OCI-LY7 (cell line): ENCODE results near the gene NEMF. TPM values are rescaled to one million over a fixed set of nuclear protein-coding genes. Genes with fewer than 3 reads are reported as not detected.

Experiments
- BruUV-seq: library from RNA; stranded (reverse); fragments of 400-500 nt; replicated peaks from 2 replicates; lab custom pipeline; 2021; lab: Mats Ljungman, UMichigan
- CTCF ChIA-PET: fragments of 300-600 bp; sonication (Branson Sonifier 250); formaldehyde crosslinking; loops from one replicate; lab custom pipeline; 2022; ENCODE audit warnings: antibody characterized with exemption; ENCODE audit not compliant: unreplicated experiment; lab: Charles Lee
- POLR2A ChIA-PET: fragments of 300-600 bp; sonication (Branson Sonifier 250); formaldehyde crosslinking; loops from one replicate; lab custom pipeline; 2022; ENCODE audit warnings: antibody characterized with exemption; lab: Charles Lee
- DNase-seq: peaks from one replicate; pipeline ENCODE4 v3.0.0-alpha.2; 2015; ENCODE audit warnings: low spot score
- H2AFZ ChIP-seq: fragments of 200-600 bp; sonication (generic), shearing (Covaris generic); 2 replicates; pipeline ENCODE4 v1.6.1; 2014; ENCODE audit warnings: mild to moderate bottlenecking, antibody characterized with exemption, low read length, moderate library complexity
- H3K27ac ChIP-seq: fragments of 200-600 bp; sonication (generic); 2 replicates; pipeline ENCODE4 v1.5.1; 2014; ENCODE audit warnings: mixed run types, low read depth, mild to moderate bottlenecking, moderate library complexity, low read length, inconsistent platforms; ENCODE audit not compliant: poor library complexity, severe bottlenecking
- H3K36me3 ChIP-seq: fragments of 200-600 bp; sonication (generic); 2 replicates; pipeline ENCODE4 v1.6.1; 2014; ENCODE audit warnings: mild to moderate bottlenecking, antibody characterized with exemption, low read length, moderate library complexity, mixed read lengths; ENCODE audit not compliant: insufficient read depth
- H3K4me1 ChIP-seq: fragments of 200-600 bp; sonication (generic); 2 replicates; pipeline ENCODE4 v1.5.1; 2014; ENCODE audit warnings: mild to moderate bottlenecking, low read length; ENCODE audit not compliant: insufficient read depth, poor library complexity, severe bottlenecking
- H3K4me2 ChIP-seq: fragments of 200-600 bp; sonication (generic); 2 replicates; pipeline ENCODE4 v1.6.1; 2014; ENCODE audit warnings: mild to moderate bottlenecking, low read length
- H3K4me3 ChIP-seq: fragments of 200-600 bp; sonication (generic); 2 replicates; pipeline ENCODE4 v1.5.1; 2014; ENCODE audit warnings: mild to moderate bottlenecking, low read depth, low read length; ENCODE audit not compliant: poor library complexity, severe bottlenecking
- H3K79me2 ChIP-seq: fragments of 200-600 bp; sonication (generic); 2 replicates; pipeline ENCODE4 v1.6.1; 2016; ENCODE audit warnings: low read depth, mild to moderate bottlenecking, low read length, moderate library complexity, mixed read lengths; ENCODE audit not compliant: insufficient read depth
- H3K9me2 ChIP-seq: fragments of 200-600 bp; sonication (generic); 2 replicates; pipeline ENCODE4 v1.6.1; 2016; ENCODE audit warnings: mild to moderate bottlenecking, low read length, mixed read lengths; ENCODE audit not compliant: insufficient read depth
- H3K9me3 ChIP-seq: fragments of 200-600 bp; sonication (generic); 2 replicates; pipeline ENCODE4 v1.6.1; 2014; ENCODE audit warnings: mild to moderate bottlenecking, mixed run types, low read length, mixed read lengths
- H4K20me1 ChIP-seq: fragments of 200-600 bp; sonication (generic); 2 replicates; pipeline ENCODE4 v1.6.1; 2014; ENCODE audit warnings: mild to moderate bottlenecking, antibody characterized with exemption, low read length, moderate library complexity, mixed read lengths; ENCODE audit not compliant: insufficient read depth
- CTCF ChIP-seq: fragments of 200-600 bp; sonication (generic); conservative IDR thresholded peaks from 2 replicates; pipeline ENCODE4 v1.5.1; 2014; ENCODE audit warnings: mild to moderate bottlenecking, antibody characterized with exemption, low read length, moderate library complexity, mixed read lengths
- EZH2phosphoT487 ChIP-seq: fragments of 200-600 bp; sonication (generic); IDR thresholded peaks from 2 replicates; pipeline ENCODE4 v1.6.1; 2018; ENCODE audit warnings: low read depth, borderline replicate concordance, mild to moderate bottlenecking, mixed run types, antibody characterized with exemption, low read length, moderate library complexity, mixed read lengths
- intact Hi-C: fragments of 100-400 bp; cut with micrococcal nuclease; formaldehyde crosslinking; loops from one replicate; pipeline ENCODE4 v1.10.0; 2022; ENCODE audit not compliant: unreplicated experiment
- total RNA-seq, 2 experiments: library from RNA; depleted of rRNA in 1 of 2; stranded (reverse); fragments of >200 nt in 1 of 2; shearing (Covaris generic) in 1 of 2; gene quantifications; 2 replicates each; pipeline ENCODE4 v1.2.3, GENCODE V29; 2014 to 2022

NEMF gene
- total RNA-seq, 2 experiments from 2014 or later: 63.2 to 79.4 TPM

- Histone ChIP-seq H3K79me2 (no peaks in the 10 kb centered on the region), H3K27ac (peak overlapping the region; percentile 56), H2AFZ (peak overlapping the region; percentile 82; the same call in 1 of the 2 replicates), H3K9me2 (no peaks in the 10 kb centered on the region), H3K4me2 (peak overlapping the region; percentile 50), H3K4me3 (peak overlapping the region; percentile 13), H3K9me3 (no peaks in the 10 kb centered on the region), H3K4me1 (peaks cover 25% of the 10 kb centered on the region), H4K20me1 (no peaks in the 10 kb centered on the region), H3K36me3 (no peaks in the 10 kb centered on the region)
- TF ChIP-seq CTCF: peak; percentile 16; the same call in 1 of the 2 replicates
- no peak for TF ChIP-seq EZH2phosphoT487
- CTCF ChIA-PET: interaction anchor here (0.6 to 2.0 kb wide), 8 partner anchors 10 to 181 kb away, joined by 3 to 11 read pairs (median 4); no protein-coding TSS in a partner anchor
- no TSS peak for BruUV-seq
- POLR2A ChIA-PET: interaction anchor here (0.6 to 2.4 kb wide), 17 partner anchors 10 to 259 kb away, joined by 3 to 13 read pairs (median 4); no protein-coding TSS in a partner anchor
- peak; percentile 58 for DNase-seq
- intact Hi-C loops: no loop called here
Observed at GRCh38 chr14:49880267-49881064, 27.9 kb upstream of the NEMF start.

GRCh38 chr14:49879646-49880204 lies 27.1 kb upstream of the NEMF start:
- Histone ChIP-seq H4K20me1 (no peaks in the 10 kb centered on the region), H2AFZ (peak overlapping the region; percentile 82; the same call in 1 of the 2 replicates), H3K27ac (peak overlapping the region; percentile 56), H3K79me2 (no peaks in the 10 kb centered on the region), H3K4me3 (peak overlapping the region; percentile 13), H3K9me3 (no peaks in the 10 kb centered on the region), H3K4me1 (peaks cover 25% of the 10 kb centered on the region), H3K36me3 (no peaks in the 10 kb centered on the region), H3K4me2 (peak overlapping the region; percentile 50), H3K9me2 (no peaks in the 10 kb centered on the region)
- intact Hi-C loops: loop anchor here (1.0 kb wide), 1 partner anchor 226 kb away; no protein-coding TSS in a partner anchor
- peak; percentile 90 for DNase-seq
- ChIA-PET POLR2A (interaction anchor here (0.6 to 2.4 kb wide), 13 partner anchors 9 to 219 kb away, joined by 3 to 9 read pairs (median 5); no protein-coding TSS in a partner anchor), CTCF (interaction anchor here (0.6 to 2.0 kb wide), 8 partner anchors 9 to 182 kb away, joined by 3 to 11 read pairs (median 4); no protein-coding TSS in a partner anchor)
- no TSS peak for BruUV-seq
- TF ChIP-seq EZH2phosphoT487 (no peak), CTCF (peak; percentile 83)
